ENCODE measurements around the gene DEFB131A.
"Not testable (repeated sequence)": the region's sequence is repeated elsewhere in the genome, so short reads cannot be mapped to it uniquely, and the experiment has no call there.

DNA sequence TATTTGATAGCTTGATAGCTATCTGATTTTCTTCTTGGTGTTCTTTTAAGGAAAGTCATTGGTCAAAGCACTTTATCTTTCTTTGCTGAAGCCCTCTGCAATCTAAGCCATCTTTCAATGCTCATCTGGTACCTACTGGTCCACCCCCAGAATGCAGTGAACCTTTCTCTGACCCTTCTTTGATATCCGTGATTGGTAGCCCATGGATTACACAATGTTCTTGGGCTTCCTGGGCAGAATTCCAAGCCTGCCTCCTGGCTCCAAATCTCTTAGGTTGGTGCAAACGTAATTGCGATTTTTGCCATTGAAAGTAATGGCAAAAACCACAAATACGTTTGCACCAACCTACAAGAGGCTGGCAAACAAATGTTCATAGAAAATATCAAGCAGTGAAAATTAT lies 1.9 kb upstream of the DEFB131A start:
- TF ChIP-seq, protein P1, sequence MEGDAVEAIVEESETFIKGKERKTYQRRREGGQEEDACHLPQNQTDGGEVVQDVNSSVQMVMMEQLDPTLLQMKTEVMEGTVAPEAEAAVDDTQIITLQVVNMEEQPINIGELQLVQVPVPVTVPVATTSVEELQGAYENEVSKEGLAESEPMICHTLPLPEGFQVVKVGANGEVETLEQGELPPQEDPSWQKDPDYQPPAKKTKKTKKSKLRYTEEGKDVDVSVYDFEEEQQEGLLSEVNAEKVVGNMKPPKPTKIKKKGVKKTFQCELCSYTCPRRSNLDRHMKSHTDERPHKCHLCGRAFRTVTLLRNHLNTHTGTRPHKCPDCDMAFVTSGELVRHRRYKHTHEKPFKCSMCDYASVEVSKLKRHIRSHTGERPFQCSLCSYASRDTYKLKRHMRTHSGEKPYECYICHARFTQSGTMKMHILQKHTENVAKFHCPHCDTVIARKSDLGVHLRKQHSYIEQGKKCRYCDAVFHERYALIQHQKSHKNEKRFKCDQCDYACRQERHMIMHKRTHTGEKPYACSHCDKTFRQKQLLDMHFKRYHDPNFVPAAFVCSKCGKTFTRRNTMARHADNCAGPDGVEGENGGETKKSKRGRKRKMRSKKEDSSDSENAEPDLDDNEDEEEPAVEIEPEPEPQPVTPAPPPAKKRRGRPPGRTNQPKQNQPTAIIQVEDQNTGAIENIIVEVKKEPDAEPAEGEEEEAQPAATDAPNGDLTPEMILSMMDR (IDR thresholded peaks at IDR 0.05), result not testable (repeated sequence)
- TF ChIP-seq POLR2A (IDR thresholded peaks at IDR 0.05), result not testable (repeated sequence)
